Keratinocyte (primary cell): ENCODE results near the gene SMTNL1.

Source experiments
- EZH2 ChIP-seq: IDR thresholded peaks from one replicate; pipeline ENCODE4 v1.6.1; 2012; ENCODE audit warnings: inconsistent platforms, mild to moderate bottlenecking, low read length, moderate library complexity
- TF ChIP-seq, protein P1 (sequence below), 3 experiments: IDR thresholded peaks in 1 of 3; conservative IDR thresholded peaks in 1 of 3; optimal IDR thresholded peaks in 1 of 3; 2 replicates in 2 of 3; 3 replicates in 1 of 3; pipeline versions ENCODE3 to v1.5.1; 2011; ENCODE audit warnings: low read length in 3 of 3, mild to moderate bottlenecking in 3 of 3, moderate library complexity in 2 of 3, control low read depth in 1 of 3, inconsistent platforms in 1 of 3; ENCODE audit not compliant: insufficient read depth in 2 of 3; ENCODE audit errors: extremely low read depth in 1 of 3

DNA sequence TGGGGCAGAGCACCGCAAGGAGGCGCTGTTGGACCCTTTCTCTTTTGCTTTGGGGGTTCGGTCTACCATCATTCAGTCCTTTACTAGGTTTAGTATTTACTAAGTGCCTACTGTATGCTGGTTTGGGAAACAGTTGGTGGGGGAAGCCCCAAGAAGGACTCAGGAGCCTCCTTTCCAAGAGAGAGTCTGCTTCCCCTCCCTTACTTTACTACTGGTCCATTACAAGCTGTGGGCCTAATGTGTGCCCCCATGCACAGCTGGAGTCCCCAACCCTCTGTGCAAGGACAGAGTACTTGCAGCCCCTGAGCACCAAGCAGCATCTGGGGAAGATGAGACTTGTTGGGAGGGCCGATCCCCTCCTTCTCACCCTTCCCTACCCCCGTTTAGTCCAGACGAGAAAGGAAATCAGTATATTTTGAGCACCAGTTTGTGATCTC lies 31.0 kb downstream of the SMTNL1 start:
- TF ChIP-seq, protein P1, sequence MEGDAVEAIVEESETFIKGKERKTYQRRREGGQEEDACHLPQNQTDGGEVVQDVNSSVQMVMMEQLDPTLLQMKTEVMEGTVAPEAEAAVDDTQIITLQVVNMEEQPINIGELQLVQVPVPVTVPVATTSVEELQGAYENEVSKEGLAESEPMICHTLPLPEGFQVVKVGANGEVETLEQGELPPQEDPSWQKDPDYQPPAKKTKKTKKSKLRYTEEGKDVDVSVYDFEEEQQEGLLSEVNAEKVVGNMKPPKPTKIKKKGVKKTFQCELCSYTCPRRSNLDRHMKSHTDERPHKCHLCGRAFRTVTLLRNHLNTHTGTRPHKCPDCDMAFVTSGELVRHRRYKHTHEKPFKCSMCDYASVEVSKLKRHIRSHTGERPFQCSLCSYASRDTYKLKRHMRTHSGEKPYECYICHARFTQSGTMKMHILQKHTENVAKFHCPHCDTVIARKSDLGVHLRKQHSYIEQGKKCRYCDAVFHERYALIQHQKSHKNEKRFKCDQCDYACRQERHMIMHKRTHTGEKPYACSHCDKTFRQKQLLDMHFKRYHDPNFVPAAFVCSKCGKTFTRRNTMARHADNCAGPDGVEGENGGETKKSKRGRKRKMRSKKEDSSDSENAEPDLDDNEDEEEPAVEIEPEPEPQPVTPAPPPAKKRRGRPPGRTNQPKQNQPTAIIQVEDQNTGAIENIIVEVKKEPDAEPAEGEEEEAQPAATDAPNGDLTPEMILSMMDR (optimal IDR thresholded peaks at IDR 0.05 in 1 of 3, IDR thresholded peaks at IDR 0.05 in 1 of 3, conservative IDR thresholded peaks at IDR 0.05 in 1 of 3; ENCODE audit: extremely low read depth in 1 of 3, insufficient read depth in 2 of 3, low read length in 3 of 3), result peak; percentile 88 to 96 (median 95)
- TF ChIP-seq EZH2, result no peak
